ENCODE data around the gene ZCRB1.

Gene ZCRB1

GRCh38 chr12:42275499-42275898 is 50.4 kb downstream of the ZCRB1 start:
- no peak for DNase-seq

DNA sequence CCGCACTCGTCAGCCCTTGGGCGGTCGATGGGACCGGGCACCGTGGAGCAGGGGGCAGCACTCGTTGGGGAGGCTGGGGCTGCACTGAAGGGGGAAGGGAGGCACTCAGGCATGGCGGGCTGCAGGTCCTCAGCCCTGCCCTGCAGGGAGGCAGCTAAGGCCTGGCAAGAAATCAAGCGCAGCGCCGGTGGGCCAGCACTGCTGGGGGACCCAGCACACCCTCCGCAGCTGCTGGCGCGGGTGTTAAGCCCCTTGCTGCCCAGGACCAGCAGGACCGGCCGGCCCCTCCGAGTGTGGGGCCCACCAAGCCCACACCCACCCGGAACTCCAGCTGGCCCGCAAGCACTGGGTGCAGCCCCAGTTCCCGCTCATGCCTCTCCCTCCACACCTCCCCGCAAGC is 52.2 kb downstream of the ZCRB1 start:
- DNase-seq, result no peak

GRCh38 chr12:42270596-42270995 is 55.3 kb downstream of the ZCRB1 start:
- no peak for DNase-seq

GRCh38 chr12:42267413-42268190 is 58.3 kb downstream of the ZCRB1 start:
- DNase-seq, result no peak

- no peak for DNase-seq
These were observed 59.2 kb downstream of the ZCRB1 start for GRCh38 chr12:42266579-42267230.

DNA sequence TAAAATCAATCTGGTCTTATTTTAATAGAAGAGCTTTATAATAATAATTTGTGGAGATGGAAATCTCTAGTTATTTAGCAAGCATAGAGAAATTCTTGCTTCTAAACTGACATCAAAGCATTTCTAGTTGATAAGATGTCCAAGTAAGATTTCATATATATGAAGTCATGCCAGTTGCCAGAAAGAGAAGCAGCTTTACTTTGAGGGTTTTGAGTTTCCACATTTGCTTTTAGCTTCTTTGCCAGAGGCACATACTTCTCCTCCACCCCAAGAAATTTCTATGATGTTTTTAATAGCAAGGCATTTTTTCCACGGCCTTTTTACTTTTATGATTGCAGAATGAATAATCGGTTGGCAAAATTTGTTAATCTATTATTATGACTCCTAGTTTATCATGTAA is 63.6 kb downstream of the ZCRB1 start:
- no peak for DNase-seq

All from NCI-H1105 treated with DMSO at 0.1 percent for 48 hours (cell line).